ENCODE results near the gene CITED1. TPM values are rescaled to one million over a fixed set of nuclear protein-coding genes. Genes with fewer than 3 reads are reported as not detected.
A peak's percentile ranks its signal among the peaks of the same experiment; 100 is the strongest.
"Not testable (repeated sequence)": the region's sequence is repeated elsewhere in the genome, so short reads cannot be mapped to it uniquely, and the experiment has no call there.

Gene CITED1, protein sequence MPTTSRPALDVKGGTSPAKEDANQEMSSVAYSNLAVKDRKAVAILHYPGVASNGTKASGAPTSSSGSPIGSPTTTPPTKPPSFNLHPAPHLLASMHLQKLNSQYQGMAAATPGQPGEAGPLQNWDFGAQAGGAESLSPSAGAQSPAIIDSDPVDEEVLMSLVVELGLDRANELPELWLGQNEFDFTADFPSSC
- 4.3 TPM for polyA plus RNA-seq (2012; ENCODE audit: insufficient read depth, insufficient read length)

DNA sequence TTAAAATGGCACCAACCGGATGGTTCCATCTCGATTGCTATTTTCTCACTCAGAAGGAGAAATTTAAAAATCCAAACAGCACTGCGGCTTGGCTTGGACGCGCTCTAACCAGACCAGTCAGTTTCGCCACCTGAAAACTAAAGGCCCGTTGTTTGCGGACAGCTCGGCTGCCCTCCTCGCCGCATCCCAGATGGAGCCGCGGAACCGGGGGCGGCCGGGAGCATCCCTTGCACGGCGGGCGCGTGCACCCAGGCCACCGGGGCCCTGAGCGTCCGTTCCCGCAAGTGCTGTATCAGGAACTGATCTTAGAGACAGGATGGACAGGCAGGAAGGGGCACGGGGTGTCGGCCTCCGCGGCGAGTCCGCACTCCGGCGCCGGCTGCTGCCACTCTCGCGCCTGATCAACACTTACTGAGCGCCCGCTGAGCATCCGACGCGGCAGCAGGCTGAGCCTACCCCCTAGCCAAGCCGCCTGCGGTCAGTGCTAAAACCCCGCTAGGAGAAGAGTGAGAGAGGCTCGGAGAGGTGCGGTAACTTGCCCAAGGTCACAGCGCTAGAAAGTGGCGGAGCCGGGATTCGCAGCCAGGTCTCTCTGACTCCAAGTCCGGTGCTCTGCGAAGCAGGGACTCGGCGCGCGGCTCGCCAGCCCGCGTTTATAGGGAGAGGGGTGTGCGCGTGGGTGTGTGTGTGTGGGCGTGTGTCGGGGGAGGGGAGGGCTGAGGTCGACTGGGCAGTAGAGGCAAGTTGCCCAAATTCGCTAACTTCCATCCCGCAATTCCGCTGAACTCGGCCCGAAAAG, at the start of gene CITED1:
Gene CITED1 (minus strand): TSS at position 629 of the 799 bp plus-strand sequence. CDS start 3,045 bp downstream, outside the sequence.
- no peak for DNase-seq (ENCODE audit: low read depth, low spot score)
- peak within 1 kb of the TSS; percentile 54 for H3K4me3 ChIP-seq (ENCODE audit: low read length)

GRCh38 chrX:72352786-72353185, 47.1 kb upstream of the CITED1 start:
- no peak overlapping the region for H3K4me3 ChIP-seq (ENCODE audit: low read length)
- no peak for DNase-seq (ENCODE audit: low read depth, low spot score)

- H3K4me3 ChIP-seq (ENCODE audit: low read length) = no peak overlapping the region
- DNase-seq (ENCODE audit: low read depth, low spot score) = no peak
Measured at GRCh38 chrX:72351606-72352334, 46.1 kb upstream of the CITED1 start.

- no peak for DNase-seq (ENCODE audit: low read depth, low spot score)
- no peak overlapping the region for H3K4me3 ChIP-seq (ENCODE audit: low read length)
Measured at GRCh38 chrX:72349190-72349589, 43.5 kb upstream of the CITED1 start.

DNA sequence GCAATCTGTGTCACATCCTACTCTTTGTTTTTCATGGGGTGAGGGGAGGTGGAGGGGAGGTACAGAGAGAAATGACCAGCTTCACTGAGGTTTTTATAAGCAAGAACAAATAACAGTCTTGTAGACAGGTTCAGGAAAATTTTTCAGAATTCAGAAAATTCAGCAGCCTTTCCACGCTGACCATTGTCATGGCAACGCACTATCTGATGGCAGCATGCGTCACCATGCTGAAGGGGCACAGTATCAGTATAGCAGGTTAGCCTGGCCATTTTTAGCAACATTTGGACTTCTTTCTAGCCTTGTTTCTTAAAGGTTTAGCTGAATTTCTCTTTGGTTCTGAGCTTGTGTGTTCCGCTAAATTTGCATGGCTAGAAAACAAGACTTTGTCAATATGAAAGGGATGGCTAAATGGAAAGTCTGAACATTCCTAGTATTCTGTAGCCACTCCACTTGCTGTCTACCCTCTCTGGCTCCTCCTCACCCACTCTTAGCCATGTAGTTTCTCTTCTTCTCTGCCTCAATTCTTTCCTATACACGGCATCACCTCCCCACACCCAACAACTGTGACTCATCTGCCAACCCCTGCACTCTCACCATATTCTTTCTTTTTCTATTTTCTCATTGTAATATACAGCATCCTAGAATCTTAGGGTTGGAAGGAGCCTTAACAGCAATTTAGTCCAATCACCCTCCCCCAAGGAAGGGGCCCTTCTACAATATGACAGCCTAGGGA, 42.7 kb upstream of the CITED1 start:
- H3K4me3 ChIP-seq (ENCODE audit: low read length) = no peak overlapping the region
- no peak for DNase-seq (ENCODE audit: low read depth, low spot score)

GRCh38 chrX:72347366-72347765, 41.7 kb upstream of the CITED1 start:
- no peak overlapping the region for H3K4me3 ChIP-seq (ENCODE audit: low read length)
- DNase-seq (ENCODE audit: low read depth, low spot score) = no peak

DNA sequence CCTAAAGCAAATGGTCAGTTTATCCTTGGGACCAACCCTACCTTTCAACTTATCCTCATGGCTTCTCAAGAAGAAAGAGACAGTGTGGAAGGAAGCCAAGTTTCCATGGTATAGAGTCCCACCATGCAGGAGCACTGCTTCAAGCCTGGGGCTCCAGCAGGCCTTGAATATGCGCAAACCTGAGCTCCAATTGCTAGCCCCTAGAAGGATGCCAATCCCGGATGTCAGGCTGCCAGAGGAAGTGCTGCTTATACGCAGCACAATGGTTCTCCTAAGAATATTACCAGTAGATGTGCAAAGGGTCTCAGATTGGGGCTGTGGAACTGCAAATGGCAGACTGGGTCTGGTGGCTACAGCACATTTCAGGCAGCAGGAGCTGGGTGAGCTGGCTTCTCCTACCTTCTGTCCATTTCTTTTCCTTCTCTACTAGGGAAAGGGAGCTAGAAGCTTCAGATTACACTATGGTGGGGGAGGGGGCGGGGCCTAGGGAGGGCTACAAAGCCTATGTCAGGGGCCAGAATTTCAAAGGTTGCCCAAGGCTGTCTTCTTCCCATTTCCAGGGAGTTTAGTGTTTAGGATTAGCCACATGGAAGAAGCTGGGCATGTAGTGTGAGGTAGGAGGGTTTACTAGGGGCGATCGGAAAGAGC, 40.7 kb upstream of the CITED1 start:
- H3K4me3 ChIP-seq (ENCODE audit: low read length) = no peak overlapping the region
- DNase-seq (ENCODE audit: low read depth, low spot score) = no peak

GRCh38 chrX:72340626-72341025, 34.9 kb upstream of the CITED1 start:
- H3K4me3 ChIP-seq (ENCODE audit: low read length) = no peak overlapping the region
- no peak for DNase-seq (ENCODE audit: low read depth, low spot score)

DNA sequence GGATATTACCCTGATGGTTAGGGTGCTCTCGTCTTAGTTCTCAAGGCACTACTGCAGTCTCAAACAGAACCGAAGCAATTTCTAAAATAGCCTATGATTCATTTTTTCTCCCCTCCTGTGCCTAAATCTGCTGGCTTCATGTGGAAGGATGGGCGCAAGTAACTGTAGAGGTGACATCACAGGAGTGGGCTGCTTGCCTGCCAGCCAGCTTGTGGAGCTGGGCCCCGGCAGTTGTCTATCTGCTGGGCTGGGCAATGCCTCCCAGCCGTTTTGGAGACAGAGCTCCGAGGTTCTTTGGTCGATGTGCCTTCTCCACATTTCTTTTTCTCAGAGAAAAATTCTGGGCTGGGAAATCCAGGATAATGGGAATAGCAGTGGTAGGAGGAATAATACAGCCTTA, 34.3 kb upstream of the CITED1 start:
- no peak for DNase-seq (ENCODE audit: low read depth, low spot score)
- no peak overlapping the region for H3K4me3 ChIP-seq (ENCODE audit: low read length)

DNA sequence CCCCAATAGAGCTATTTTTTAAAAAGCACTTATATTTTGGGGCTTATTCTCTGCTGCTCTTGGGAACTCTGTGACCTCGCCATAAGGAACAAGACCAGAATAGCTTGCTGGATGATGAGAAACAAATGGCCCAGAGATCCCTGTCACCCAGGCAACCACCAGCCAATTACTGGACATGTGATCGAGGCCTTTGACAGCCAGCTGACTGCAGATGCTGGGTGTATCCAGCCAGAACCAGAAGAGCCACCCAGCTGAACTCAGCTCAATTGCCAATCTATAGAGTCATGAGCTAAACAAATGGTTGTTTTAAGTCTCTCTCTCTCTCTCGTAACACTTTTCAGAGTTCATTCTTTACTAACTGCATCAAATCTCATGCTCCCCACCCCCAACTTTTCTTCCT, 24.4 kb upstream of the CITED1 start:
- H3K4me3 ChIP-seq (ENCODE audit: low read length) = no peak overlapping the region
- DNase-seq (ENCODE audit: low read depth, low spot score) = no peak

GRCh38 chrX:72326605-72327300, 21.0 kb upstream of the CITED1 start:
- H3K4me3 ChIP-seq (ENCODE audit: low read length) = no peak overlapping the region
- no peak for DNase-seq (ENCODE audit: low read depth, low spot score)

DNA sequence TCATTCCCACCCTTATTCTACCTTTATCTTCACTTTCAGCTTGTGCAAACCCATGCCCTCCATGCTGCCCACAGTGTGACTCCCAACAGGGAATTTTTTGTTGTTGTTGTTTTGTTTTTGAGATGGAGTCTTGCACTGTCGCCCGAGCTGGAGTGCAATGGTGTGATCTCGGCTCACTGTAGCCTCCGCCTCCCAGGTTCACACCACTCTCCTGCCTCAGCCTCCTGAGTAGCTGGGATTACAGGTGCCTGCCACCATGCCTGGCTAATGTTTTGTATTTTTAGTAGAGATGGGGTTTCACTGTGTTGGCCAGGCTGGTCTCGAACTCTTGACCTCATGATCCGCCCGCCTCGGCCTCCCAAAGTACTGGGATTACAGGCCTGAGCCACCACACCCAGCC, 13.9 kb upstream of the CITED1 start:
- not testable (repeated sequence) for H3K4me3 ChIP-seq (ENCODE audit: low read length); DNase-seq (ENCODE audit: low read depth, low spot score)

DNA sequence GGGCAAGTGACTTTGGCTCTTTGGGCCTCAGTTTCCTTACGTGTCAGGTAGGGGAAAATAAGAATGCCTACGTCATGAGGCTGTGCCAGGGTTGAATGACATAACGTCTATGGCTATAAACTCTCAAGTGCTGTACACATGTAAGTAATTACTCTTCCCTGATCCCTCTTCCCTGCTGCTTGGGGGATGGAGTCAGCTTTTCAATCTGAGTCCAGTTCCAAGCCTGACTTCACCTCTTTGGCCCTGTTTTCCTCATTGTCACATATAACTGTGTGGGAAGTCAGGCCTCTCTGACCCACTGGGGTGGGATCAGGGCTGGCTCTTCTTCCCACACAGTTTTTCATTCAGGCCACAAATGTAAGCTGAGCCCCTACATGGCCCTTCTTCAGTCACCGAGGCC, 11.4 kb upstream of the CITED1 start:
- H3K4me3 ChIP-seq (ENCODE audit: low read length) = no peak overlapping the region
- DNase-seq (ENCODE audit: low read depth, low spot score) = no peak

- DNase-seq (ENCODE audit: low read depth, low spot score) = no peak
Measured at GRCh38 chrX:72316408-72317110, 10.8 kb upstream of the CITED1 start.

DNA sequence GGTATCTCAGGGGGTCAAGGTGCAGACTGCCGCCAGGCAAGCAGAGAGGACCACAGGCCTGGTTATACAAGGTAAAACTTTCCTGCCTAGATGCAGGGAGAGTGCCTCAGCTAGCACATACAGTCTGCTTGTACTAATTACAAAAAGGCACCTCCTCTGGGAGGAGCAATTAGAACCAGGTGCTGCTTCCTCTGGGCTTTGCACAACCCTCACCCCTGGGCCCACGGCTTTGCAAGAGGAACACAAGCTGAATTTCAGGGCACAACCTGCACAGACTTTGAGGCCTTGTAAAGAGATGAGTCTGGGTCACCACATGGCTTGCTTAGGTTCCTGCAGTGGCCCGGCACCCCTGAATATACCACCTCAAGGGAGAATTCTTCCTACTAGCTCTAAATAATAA, 9.2 kb upstream of the CITED1 start:
- no peak overlapping the region for H3K4me3 ChIP-seq (ENCODE audit: low read length)
- no peak for DNase-seq (ENCODE audit: low read depth, low spot score)

More at GRCh38 chrX:72316408-72317110, 10.8 kb upstream of the CITED1 start:
- H3K4me3 ChIP-seq (ENCODE audit: low read length) = no peak overlapping the region

GRCh38 chrX:72313707-72314641, 8.3 kb upstream of the CITED1 start:
- H3K4me3 ChIP-seq (ENCODE audit: low read length) = no peak overlapping the region
- DNase-seq (ENCODE audit: low read depth, low spot score) = no peak

Data from Jurkat, Clone E6-1 (cell line).